Measurements from ENCODE around the gene RFX2. TPM values are rescaled to one million over a fixed set of nuclear protein-coding genes. Genes with fewer than 3 reads are reported as not detected.
"Not testable (repeated sequence)": the region's sequence is repeated elsewhere in the genome, so short reads cannot be mapped to it uniquely, and the experiment has no call there.

Gene RFX2
- total RNA-seq, 1 donor from 2014 or later = 6.5 TPM

DNA sequence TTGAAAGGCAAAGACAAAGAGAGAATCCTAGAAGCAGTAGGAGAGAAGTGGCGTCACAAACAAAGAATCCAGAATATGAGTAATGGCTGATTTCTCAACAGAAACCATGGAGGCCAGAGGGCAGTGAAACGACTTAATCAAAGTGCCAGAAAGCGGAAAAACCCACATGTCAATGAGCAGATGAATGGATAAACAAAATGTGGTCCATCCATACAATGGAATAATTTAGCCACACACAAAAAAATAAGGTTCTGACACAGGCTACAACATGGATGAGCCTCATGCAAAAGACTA, 80.1 kb downstream of the RFX2 start:
- DNase-seq (ENCODE audit: low read depth) = no peak
- TF ChIP-seq, protein P1, sequence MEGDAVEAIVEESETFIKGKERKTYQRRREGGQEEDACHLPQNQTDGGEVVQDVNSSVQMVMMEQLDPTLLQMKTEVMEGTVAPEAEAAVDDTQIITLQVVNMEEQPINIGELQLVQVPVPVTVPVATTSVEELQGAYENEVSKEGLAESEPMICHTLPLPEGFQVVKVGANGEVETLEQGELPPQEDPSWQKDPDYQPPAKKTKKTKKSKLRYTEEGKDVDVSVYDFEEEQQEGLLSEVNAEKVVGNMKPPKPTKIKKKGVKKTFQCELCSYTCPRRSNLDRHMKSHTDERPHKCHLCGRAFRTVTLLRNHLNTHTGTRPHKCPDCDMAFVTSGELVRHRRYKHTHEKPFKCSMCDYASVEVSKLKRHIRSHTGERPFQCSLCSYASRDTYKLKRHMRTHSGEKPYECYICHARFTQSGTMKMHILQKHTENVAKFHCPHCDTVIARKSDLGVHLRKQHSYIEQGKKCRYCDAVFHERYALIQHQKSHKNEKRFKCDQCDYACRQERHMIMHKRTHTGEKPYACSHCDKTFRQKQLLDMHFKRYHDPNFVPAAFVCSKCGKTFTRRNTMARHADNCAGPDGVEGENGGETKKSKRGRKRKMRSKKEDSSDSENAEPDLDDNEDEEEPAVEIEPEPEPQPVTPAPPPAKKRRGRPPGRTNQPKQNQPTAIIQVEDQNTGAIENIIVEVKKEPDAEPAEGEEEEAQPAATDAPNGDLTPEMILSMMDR (IDR thresholded peaks at IDR 0.05; ENCODE audit: insufficient read depth, low read length, poor library complexity, severe bottlenecking) = no peak
- no peak overlapping the region for H3K4me3 ChIP-seq (ENCODE audit: low read depth, low read length)
- no peaks in the 10 kb centered on the region for H3K27me3 ChIP-seq (ENCODE audit: control insufficient read depth, insufficient read depth, low read length)
- H3K36me3 ChIP-seq (ENCODE audit: control insufficient read depth, insufficient read depth, low read length) = no peaks in the 10 kb centered on the region

DNA sequence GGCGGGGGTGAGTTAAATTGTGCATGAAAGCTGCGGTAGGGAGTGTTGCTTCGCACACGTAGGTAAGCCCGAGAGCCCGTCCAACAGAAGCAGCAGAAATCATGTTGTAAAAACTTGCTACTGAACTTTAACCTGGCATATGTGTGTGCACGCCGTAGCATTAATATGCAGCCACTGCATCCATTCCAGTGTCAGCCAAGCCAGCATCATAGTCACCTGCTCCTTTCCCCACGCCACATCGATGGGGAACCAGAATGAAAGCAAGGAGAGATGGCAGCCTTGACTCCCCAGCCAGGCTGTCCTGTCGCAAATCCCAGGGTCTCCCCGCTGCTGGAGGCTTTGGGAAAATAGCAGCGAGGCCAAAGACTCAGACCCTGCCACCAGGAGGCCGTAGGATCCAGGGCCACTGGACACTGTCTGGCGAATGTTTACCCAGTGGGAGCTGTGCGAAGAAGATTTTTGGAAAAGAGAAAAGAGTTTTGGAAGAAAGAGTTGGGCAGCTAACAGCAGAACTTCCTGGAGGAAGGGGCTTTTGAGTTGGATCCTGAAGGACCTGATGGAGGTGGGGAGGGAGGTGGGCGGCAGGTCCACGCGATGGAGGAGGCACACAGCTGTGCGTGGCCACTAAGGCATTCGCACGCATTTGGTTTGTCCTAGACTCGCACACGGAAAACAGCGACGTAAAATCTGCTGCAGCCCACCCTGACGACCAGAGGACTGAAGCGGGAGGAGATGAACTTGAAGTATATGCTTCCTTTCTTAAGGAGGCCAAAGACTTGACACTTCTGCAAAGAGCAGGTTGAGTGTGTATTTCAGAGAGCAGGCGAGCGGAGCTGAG, 83.7 kb downstream of the RFX2 start:
- TF ChIP-seq, protein P1 (IDR thresholded peaks at IDR 0.05; ENCODE audit: insufficient read depth, low read length, poor library complexity, severe bottlenecking) = no peak
- no peak for DNase-seq (ENCODE audit: low read depth)
- no peaks in the 10 kb centered on the region for H3K36me3 ChIP-seq (ENCODE audit: control insufficient read depth, insufficient read depth, low read length)

DNA sequence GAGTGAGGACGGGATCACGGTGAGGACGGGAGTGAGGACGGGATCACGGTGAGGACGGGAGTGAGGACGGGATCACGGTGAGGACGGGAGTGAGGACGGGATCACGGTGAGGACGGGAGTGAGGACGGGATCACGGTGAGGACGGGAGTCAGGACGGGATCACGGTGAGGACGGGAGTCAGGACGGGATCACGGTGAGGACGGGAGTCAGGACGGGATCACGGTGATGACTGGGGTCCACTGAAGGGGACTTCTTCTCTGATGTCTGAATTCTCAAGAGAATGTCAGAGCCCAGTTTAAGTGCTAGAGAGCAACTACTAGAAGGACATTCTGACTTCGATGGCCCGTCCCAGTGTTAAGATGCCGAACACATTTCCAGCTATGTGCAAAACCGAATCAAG, 85.5 kb downstream of the RFX2 start:
- not testable (repeated sequence) for H3K27me3 ChIP-seq (ENCODE audit: control insufficient read depth, insufficient read depth, low read length); H3K36me3 ChIP-seq (ENCODE audit: control insufficient read depth, insufficient read depth, low read length); H3K4me3 ChIP-seq (ENCODE audit: low read depth, low read length)

More for the DNA sequence above, 83.7 kb downstream of the RFX2 start:
- Histone ChIP-seq H3K27me3 (ENCODE audit: control insufficient read depth, insufficient read depth, low read length) (no peaks in the 10 kb centered on the region), H3K4me3 (ENCODE audit: low read depth, low read length) (no peak overlapping the region)

DNA sequence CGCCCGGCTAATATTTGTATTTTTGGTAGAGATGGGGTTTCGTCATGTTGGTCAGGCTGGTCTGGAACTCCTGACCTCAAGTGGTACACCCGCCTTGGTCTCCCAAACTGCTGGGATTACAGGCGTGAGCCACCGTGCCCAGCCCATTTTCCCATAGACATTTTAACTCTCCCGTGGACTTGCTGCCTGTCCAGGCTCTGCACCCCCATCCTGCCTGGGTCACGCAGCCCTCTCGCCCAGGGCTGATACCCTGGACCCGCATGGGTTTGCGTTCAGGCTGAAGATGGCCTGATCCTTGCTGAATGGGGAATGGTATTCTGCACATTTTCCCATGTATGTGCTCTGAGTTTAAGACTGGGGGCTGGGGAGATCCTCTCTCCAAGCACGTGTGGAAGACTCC, 86.4 kb downstream of the RFX2 start:
- Histone ChIP-seq H3K36me3 (ENCODE audit: control insufficient read depth, insufficient read depth, low read length) (no peaks in the 10 kb centered on the region), H3K4me3 (ENCODE audit: low read depth, low read length) (no peak overlapping the region), H3K27me3 (ENCODE audit: control insufficient read depth, insufficient read depth, low read length) (no peaks in the 10 kb centered on the region)
- no peak for DNase-seq (ENCODE audit: low read depth)
- TF ChIP-seq, protein P1 (IDR thresholded peaks at IDR 0.05; ENCODE audit: insufficient read depth, low read length, poor library complexity, severe bottlenecking) = no peak

More for the DNA sequence above, 85.5 kb downstream of the RFX2 start:
- not testable (repeated sequence) for DNase-seq (ENCODE audit: low read depth)

DNA sequence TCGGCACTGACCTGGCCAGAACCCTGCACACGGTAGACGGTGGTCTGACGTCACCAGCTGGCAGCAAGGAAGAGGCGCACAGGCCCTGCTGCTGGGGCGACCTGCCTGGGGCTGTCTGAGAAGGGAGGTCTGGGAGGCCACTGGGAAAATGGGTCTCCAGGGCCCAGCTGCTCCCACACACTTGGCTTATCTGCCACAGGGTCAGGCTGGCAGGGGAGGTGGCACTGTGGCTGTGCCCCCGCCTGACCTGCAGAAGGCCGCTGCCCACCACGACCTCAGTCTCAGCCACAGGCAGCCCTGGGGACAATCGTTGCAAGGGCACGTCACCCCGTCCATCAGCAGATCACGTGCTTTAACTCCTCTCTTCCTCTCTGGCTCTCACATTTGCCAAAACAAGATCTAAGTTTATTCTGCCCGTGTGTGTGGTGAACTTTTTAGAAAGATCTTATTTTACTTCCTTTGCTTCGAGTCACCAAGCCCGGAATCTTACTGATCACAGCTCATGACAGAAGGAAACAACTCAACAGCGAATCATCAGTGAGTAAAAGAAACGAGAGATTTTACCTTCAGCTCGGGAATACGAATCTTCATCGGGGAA, 87.1 kb downstream of the RFX2 start:
- no peaks in the 10 kb centered on the region for H3K36me3 ChIP-seq (ENCODE audit: control insufficient read depth, insufficient read depth, low read length)
- H3K4me3 ChIP-seq (ENCODE audit: low read depth, low read length) = no peak overlapping the region
- H3K27me3 ChIP-seq (ENCODE audit: control insufficient read depth, insufficient read depth, low read length) = no peaks in the 10 kb centered on the region
- TF ChIP-seq, protein P1 (IDR thresholded peaks at IDR 0.05; ENCODE audit: insufficient read depth, low read length, poor library complexity, severe bottlenecking) = no peak
- DNase-seq (ENCODE audit: low read depth) = peak; percentile 35

DNA sequence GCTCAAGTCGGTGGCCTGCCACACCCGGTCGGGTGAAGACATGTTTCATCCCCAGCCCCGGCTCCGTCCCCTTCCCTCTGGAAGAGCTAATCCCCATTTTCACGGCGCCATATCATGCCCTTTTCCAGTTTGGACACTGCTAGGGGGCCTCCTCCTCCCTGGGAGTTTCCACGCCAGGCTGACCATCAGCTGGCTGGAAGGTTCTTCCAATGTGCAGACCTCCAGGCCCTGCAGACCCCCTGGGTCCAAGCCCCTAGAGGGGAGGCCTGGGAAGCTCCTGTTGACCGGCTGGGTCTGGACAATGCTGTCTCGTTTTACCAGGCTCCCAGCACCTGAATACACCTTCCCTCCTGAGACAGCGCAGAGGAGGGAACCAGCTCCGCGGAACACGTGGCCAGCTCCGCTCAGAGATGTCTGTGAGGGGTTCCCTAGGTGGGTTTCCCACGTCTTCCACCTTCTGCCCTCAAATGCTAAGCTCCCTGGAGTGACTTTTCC, 87.7 kb downstream of the RFX2 start:
- Histone ChIP-seq H3K4me3 (ENCODE audit: low read depth, low read length) (no peak overlapping the region), H3K27me3 (ENCODE audit: control insufficient read depth, insufficient read depth, low read length) (no peaks in the 10 kb centered on the region), H3K36me3 (ENCODE audit: control insufficient read depth, insufficient read depth, low read length) (no peaks in the 10 kb centered on the region)
- TF ChIP-seq, protein P1 (IDR thresholded peaks at IDR 0.05; ENCODE audit: insufficient read depth, low read length, poor library complexity, severe bottlenecking) = no peak
- DNase-seq (ENCODE audit: low read depth) = no peak

Data from kidney epithelial cell (primary cell).